ENCODE measurements around the gene FREM2. TPM values are rescaled to one million over a fixed set of nuclear protein-coding genes. Genes with fewer than 3 reads are reported as not detected.

FREM2 gene, protein sequence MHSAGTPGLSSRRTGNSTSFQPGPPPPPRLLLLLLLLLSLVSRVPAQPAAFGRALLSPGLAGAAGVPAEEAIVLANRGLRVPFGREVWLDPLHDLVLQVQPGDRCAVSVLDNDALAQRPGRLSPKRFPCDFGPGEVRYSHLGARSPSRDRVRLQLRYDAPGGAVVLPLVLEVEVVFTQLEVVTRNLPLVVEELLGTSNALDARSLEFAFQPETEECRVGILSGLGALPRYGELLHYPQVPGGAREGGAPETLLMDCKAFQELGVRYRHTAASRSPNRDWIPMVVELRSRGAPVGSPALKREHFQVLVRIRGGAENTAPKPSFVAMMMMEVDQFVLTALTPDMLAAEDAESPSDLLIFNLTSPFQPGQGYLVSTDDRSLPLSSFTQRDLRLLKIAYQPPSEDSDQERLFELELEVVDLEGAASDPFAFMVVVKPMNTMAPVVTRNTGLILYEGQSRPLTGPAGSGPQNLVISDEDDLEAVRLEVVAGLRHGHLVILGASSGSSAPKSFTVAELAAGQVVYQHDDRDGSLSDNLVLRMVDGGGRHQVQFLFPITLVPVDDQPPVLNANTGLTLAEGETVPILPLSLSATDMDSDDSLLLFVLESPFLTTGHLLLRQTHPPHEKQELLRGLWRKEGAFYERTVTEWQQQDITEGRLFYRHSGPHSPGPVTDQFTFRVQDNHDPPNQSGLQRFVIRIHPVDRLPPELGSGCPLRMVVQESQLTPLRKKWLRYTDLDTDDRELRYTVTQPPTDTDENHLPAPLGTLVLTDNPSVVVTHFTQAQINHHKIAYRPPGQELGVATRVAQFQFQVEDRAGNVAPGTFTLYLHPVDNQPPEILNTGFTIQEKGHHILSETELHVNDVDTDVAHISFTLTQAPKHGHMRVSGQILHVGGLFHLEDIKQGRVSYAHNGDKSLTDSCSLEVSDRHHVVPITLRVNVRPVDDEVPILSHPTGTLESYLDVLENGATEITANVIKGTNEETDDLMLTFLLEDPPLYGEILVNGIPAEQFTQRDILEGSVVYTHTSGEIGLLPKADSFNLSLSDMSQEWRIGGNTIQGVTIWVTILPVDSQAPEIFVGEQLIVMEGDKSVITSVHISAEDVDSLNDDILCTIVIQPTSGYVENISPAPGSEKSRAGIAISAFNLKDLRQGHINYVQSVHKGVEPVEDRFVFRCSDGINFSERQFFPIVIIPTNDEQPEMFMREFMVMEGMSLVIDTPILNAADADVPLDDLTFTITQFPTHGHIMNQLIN (N-terminal part only)
- 10 to 100 TPM in 1 of 4 donors, 1 to 10 TPM in 2, under 1 TPM in 1; under 0.01 to 34.3 (median 2.5) TPM for total RNA-seq

DNA sequence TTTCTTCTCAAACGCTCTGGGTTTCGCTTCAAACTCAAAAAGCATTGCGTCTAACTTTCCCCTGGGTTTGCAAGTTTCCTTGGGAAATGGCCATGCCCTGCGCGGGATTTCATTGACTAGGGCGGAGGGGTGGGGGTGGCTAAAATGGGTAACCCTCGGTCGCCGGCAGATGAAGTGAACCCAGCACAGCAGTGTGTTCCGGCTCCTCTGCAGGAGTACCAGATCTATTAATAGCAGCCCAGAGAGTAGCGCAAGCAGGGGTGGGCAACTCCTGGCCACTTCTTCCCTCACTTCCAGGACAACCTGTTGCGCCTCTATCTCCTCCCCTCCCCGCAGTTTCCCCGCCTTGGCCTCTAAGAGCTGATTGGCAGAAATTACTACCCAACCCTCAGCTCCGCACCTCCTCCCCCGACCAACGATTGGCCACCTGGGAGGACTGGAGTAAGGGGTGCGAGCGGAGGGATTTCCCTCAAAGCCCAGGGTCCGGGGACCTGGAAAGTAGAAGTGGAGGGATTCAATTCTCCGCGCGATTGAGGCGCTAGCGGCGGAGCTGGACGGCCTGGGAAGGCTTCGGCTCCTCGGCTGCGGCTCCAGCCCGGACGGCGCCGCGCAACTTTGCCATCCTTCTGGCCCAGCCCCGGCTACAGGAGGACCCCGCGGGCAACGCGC lies at the start of gene FREM2:
TSS of gene FREM2 (plus strand) at position 501 of the 669 bp plus-strand sequence. CDS start 268 bp downstream, outside the sequence.
- intact Hi-C loops (cut with DNase I; ENCODE audit: low total_unique reads): no loop called here
- peak in 1 of 2 donors; percentile 15 for DNase-seq
- TF ChIP-seq, protein P1, sequence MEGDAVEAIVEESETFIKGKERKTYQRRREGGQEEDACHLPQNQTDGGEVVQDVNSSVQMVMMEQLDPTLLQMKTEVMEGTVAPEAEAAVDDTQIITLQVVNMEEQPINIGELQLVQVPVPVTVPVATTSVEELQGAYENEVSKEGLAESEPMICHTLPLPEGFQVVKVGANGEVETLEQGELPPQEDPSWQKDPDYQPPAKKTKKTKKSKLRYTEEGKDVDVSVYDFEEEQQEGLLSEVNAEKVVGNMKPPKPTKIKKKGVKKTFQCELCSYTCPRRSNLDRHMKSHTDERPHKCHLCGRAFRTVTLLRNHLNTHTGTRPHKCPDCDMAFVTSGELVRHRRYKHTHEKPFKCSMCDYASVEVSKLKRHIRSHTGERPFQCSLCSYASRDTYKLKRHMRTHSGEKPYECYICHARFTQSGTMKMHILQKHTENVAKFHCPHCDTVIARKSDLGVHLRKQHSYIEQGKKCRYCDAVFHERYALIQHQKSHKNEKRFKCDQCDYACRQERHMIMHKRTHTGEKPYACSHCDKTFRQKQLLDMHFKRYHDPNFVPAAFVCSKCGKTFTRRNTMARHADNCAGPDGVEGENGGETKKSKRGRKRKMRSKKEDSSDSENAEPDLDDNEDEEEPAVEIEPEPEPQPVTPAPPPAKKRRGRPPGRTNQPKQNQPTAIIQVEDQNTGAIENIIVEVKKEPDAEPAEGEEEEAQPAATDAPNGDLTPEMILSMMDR (IDR thresholded peaks at IDR 0.05): no peak
- no peak for TF ChIP-seq POLR2A (IDR thresholded peaks at IDR 0.05)
- Histone ChIP-seq H3K4me3 (peak within 1 kb of the TSS; percentile 18 to 44), H3K27me3 (peaks cover 0 to 15% of the 10 kb centered on the region in 2 donors), H3K36me3 (no peaks in the 10 kb centered on the region), H3K27ac (no peak within 1 kb of the TSS), H3K4me1 (peaks cover 0 to 5% of the 10 kb centered on the region in 2 donors), H3K9me3 (no peaks in the 10 kb centered on the region)

DNA sequence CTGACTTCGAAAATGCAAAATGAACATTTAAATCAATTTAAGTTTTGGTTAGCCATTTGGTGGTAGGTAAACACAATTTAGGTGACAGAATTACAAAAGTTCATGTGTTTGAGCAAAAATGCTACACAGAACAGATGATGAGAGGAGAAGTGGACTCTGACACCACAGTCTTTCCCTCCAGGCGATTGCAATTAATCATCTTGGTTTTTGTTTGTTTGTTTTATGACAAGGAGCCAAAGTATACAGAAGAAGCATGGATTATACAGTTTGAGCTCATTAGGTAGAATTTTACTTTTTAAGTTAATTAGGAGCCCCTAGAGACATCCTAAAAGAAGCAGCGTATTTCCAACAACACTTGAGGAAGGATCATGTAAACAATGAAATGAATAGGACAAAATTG lies 49.3 kb upstream of the FREM2 start:
- Histone ChIP-seq H3K9me3 (no peaks in the 10 kb centered on the region), H3K36me3 (no peaks in the 10 kb centered on the region), H3K4me1 (no peaks in the 10 kb centered on the region), H3K4me3 (no peak overlapping the region), H3K27ac (no peak overlapping the region), H3K27me3 (no peaks in the 10 kb centered on the region)
- no peak for DNase-seq
- intact Hi-C loops (cut with DNase I; ENCODE audit: low total_unique reads): no loop called here
- TF ChIP-seq, protein P1 (IDR thresholded peaks at IDR 0.05): no peak
- no peak for TF ChIP-seq POLR2A (IDR thresholded peaks at IDR 0.05)

DNA sequence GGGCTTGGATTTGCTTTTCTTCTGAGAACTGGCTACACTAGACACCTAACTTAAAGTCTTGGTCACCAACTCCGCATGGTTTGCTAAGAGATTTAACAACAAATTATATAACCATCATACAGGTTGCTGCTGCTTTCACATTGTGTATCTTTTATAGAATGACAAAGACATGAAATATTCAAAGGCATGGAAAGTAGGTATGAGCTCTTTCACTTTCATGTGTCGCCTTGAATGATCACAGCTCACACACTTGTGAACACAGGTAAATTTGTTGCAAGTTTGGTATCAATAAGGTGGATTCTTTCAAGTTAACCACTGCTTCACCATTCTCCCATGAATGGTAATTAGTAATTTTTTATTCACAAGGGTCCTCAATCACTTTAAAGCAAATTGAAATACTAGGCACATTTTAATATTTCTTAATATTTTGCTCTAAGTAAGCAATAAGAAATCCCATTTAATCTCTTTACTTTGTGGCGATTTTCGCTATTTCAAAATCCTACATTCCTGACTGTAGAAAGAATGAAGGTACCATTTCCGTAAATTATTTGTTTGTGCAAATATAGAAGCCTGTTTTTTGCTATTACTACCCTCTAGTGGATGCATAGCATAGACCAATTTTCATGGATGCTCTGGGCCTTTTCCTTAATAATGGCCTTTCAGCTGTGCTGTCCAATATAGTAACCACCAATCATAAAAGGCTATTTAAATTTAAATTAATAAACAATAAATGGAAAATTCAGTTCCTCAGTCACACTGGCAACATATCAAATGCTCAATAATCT lies 45.5 kb upstream of the FREM2 start:
- no peak overlapping the region for H3K4me3 ChIP-seq
- no peaks in the 10 kb centered on the region for H3K27me3 ChIP-seq
- DNase-seq: no peak
- no peaks in the 10 kb centered on the region for H3K9me3 ChIP-seq
- intact Hi-C loops (cut with DNase I; ENCODE audit: low total_unique reads): no loop called here
- H3K27ac ChIP-seq: no peak overlapping the region
- no peaks in the 10 kb centered on the region for H3K4me1 ChIP-seq
- TF ChIP-seq, protein P1 (IDR thresholded peaks at IDR 0.05): no peak
- TF ChIP-seq POLR2A (IDR thresholded peaks at IDR 0.05): no peak
- H3K36me3 ChIP-seq: no peaks in the 10 kb centered on the region

DNA sequence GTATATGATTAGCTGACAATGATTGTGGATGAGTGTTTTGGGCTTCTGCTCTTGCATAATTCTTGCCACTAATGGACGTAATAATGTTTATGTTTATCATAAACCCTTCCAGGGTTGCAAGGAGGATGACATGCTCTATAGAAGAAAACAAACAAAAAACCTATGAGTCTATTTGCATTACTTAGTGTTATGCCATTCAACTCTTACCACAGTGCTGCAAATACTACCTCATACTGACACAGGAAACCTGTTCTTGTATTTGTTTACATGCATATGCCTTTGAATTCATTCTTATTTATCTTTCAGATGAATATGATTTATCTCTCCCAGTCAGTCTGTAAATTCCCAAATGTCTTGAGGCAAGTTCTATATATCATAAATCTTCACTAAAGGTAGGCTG lies 39.6 kb upstream of the FREM2 start:
- no peak overlapping the region for H3K4me3 ChIP-seq
- no peaks in the 10 kb centered on the region for H3K36me3 ChIP-seq
- no peaks in the 10 kb centered on the region for H3K27me3 ChIP-seq
- intact Hi-C loops (cut with DNase I; ENCODE audit: low total_unique reads): no loop called here
- no peak for DNase-seq
- no peak for TF ChIP-seq POLR2A (IDR thresholded peaks at IDR 0.05)
- TF ChIP-seq, protein P1 (IDR thresholded peaks at IDR 0.05): no peak
- no peaks in the 10 kb centered on the region for H3K4me1 ChIP-seq
- H3K27ac ChIP-seq: no peak overlapping the region
- no peaks in the 10 kb centered on the region for H3K9me3 ChIP-seq
